SKM-1 (cell line): ENCODE results near the gene MRM1.

Experiments
- DNase-seq: peaks from one replicate; lab custom pipeline; 2025; ENCODE audit not compliant: unreplicated experiment; lab: John Stamatoyannopoulos, UW

MRM1 gene

GRCh38 chr17:36629970-36630502 is 28.7 kb downstream of the MRM1 start:
- no peak for DNase-seq

DNA sequence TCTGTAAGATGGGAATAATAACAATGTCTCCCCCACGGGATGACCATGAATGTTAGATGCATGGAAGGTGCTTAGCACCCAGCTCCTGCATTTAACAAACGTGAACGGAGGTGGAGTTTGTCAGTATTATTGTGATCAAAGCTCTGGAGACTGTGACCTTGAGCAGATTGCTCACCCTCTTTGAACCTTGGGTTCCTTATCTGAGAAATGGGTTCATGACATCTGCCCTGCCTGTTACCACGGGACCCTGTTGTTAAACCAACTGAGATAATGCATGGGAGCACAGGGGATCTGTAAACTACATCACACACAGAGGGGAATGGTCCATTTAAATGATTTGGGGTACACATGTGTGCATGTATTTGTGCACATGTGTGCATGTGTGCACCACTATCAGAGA is 29.6 kb downstream of the MRM1 start:
- no peak for DNase-seq

- no peak for DNase-seq
Observed at GRCh38 chr17:36632916-36633771, 31.8 kb downstream of the MRM1 start.

DNA sequence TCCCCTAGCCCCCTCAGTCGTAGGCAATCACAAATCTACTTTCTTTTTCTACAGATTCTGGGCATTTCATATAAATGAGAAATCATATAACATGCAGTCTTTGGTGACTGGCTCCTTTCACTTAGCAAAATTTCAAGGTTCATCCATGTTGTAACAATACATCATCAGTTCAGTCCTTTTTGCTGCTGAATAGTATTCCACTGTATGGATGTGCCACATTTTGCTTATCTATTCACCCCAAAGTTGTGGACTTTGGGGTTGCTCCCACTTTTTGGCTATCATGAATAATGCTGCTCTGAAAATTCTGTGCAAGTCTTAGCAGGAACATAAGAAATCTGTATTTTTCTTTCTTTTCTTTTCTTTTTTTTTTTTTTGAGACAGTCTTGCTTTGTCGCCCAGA is 39.0 kb downstream of the MRM1 start:
- no peak for DNase-seq

DNA sequence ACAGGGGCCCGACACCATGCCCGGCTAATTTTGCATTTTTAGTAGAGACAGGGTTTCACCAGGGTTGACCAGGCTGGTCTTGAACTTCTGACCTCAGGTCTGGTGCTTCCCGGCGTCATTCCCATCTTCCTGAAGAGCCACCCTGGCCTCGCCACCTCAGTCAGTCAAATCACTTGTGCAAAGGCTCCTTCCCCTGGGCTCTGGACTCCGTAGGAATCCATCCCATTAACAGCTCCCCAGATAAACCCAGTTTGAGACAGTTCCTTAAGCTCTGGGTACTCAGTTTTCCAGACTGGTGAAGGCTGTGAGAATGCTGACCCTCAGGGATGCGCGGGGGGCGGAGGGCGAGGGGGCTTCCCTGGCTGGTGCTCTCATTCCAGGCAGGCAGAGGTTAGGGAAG is 39.5 kb downstream of the MRM1 start:
- no peak for DNase-seq

DNA sequence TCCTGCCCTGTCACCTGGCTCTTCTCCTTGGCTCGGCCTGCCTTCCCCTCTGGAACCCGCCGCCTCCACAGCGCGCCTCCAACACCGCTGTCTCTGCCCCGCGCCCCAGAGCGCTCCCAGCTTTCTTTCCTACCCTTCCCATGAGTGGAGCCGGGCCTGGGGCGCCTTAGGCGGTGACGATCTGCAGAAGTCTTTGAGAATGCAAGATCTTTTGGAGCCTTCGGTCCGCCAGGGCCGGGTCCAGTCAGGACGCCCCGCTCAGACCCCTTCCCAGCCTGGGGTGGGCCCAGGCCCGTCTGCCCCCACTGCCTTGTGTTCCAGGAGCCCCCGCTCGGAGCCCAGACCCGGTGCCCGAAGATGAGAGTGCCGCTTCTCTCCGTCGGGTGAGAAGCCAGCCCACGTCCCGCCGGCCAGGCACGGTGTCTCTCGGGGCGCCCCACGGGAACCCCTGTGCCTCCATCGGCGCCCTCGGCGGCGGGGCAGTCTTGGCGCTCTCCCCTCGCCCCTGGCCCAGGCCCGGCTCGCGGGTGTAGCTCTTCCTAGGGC is 40.0 kb downstream of the MRM1 start:
- DNase-seq: no peak

DNA sequence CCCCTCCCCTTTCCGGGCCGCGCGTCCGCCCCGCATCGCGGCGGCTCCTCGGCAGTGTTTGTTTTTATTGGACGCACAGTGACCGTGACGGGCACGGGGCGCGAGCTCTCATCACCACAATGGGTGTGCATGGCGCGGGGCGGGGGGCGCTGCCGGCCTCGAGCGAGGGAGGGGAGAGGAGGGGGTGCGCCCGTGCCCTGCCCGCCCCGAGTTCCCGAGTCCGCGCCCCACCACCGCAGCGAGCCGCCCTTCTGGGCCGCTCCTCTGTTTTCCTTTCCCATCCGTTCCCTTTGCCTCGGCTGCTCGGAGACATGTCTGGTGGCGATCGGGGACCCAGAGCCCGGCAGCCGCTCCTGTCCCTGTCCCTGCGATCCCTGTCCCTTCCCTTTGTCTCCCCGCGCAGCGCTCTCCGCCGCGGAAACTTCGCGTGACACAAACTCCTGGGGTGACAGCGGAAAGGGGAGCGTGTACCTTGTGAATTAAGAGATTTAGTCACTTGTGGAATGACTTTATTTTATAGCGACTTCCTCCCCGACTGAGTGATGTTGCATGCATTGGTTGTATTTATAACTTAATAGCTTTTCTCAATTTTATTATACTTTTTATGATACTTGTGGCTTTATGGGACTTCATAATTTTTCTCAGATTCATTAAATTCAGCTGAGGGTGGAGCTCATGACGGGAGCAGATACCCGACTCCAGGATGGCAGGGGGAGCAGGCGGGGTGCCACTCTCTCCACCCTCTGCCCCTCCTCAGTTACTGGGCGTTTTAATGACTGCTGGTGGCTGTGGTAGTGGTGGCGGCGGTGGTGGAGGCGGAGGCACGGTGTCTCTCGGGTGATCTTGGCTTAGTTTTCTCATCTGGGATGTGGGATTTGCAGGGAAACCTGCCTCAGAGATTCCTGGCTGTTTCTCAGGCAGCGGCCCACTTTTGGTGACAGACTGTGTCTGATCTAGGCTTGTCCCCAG is 40.8 kb downstream of the MRM1 start:
- DNase-seq: no peak

GRCh38 chr17:36643086-36643685 is 41.8 kb downstream of the MRM1 start:
- no peak for DNase-seq

DNA sequence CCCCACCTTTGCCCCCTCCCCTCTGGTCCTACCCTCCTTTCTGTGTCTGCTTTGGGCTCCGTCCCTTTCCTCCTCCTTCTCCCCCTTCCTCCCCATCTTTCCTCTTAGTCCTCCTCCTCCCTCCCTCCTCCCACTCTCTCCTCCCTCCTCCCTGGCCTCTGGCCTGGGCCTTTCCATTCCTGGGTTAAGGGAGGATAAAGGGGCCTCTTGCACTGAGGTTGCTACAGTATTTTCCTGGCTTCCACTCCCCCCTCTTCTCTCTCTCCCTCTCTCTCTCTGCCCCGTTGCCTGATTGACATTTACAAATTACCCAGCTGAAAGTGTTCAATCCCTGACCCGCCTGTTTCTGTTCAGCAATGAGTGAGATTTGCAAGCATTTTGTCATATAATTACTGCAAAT is 44.0 kb downstream of the MRM1 start:
- DNase-seq: no peak

DNA sequence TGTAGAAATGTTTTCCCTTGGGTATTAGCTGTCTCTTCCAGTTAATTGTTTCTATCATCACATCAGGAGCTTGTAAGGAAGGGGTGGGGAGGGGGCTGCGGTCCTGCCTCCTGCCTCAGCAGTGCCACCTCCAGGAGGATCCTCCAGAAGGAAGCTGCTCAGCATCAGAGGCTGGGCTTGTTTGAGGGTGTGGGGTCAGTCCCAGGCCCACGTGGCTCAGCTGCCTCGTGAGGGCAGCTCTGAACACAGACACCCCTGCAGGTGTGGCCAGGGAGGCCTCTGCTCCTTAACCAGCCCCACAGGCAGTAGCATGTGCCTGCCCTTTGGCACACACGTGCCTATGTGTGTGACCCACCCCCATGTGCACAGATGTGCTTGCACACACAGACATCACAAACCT is 46.3 kb downstream of the MRM1 start:
- DNase-seq: no peak

DNA sequence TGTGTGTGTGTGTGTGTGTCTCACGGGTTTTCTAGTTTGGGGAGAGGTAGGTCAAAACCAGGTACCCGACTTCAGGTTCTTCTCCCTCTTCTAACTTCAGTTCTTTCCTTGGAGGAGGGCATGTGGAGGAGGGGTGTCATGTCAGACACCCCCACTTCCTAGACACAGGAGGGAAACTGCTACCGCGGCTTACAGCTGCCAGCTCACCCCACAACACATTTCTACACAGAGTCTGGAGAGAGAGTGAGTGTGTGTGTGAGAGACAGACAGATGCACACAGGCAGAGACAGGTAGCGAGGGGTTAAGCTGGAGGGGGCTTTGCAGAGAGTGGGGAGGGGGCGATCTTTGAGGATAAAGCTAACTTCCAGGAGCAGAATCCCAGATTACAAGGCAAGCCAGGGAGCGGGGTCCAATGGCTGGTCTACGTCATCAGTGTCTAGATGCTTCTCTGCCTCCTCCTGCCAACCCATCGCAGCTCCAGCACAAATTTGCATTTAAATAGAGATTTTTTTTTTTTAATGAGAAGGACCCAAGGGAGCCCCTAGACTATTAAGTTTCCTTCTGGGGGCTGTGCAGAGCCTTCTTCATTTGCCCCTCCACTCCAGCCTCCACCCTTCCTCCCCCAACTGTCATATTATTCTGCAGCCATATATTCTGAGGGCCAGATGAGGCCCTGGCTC is 48.9 kb downstream of the MRM1 start:
- no peak for DNase-seq

DNA sequence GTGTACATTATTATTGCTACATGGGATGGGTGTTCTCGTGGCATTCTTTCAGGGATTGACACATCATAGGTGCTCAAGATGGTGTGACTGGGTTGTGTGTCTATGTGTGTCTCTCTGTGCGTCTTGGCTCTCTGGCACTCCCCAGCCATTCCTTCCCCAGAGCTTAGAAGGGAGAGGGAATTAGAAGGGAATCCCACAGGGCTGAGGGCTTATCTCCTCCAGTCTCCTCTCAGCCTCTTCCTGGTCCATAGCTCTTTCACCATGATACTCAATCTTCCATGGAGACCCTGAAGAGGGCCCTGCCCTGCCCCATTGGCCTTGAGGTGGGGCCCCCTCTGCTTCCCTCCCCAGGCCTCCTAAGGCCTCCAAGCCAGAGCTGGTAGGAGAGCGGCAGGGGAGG is 52.0 kb downstream of the MRM1 start:
- no peak for DNase-seq

GRCh38 chr17:36653856-36654255 is 52.5 kb downstream of the MRM1 start:
- DNase-seq: no peak

DNA sequence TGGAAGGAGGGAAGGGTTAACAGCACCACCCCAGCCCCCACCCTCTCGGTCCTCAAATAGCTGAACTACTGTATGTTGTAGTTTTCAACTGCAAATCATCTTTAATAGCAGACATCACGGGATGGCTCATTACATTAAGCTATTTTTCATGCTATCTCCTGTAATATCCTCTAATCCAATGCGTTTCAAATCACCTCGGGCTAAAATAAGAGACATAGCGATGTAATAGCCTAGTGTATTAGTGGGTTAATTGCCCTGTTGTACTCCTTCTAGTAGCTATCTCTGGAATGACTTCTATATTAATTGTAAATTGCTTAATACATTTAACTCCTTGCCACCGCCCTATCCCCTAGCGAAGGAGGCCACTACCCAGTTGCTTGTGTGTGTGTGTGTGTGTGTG is 54.3 kb downstream of the MRM1 start:
- DNase-seq: no peak

DNA sequence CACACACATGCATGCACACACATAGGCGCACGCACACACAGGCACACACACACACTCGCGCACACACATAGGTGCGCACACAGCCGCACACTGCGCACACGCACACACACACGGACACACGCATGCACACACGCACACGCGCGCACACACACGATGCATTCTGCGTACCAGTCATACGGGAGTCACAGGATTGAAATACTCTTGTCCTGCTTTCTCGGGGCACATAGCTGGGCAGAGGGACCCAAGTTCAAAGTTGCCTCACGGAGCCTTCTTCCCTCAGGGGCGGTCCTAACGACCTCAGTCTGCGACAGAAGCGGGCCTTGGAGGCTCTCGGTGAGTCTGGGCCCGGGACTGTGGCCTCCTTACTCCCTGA is 56.0 kb downstream of the MRM1 start:
- DNase-seq: no peak

- DNase-seq: no peak
Observed at GRCh38 chr17:36657763-36658490, 56.5 kb downstream of the MRM1 start.
